CD1c-positive myeloid dendritic cell (primary cell): ENCODE results near the gene EPHB2.
"Not testable (repeated sequence)": the region's sequence is repeated elsewhere in the genome, so short reads cannot be mapped to it uniquely, and the experiment has no call there.

ENCODE experiments used
- DNase-seq: peaks from one replicate; pipeline ENCODE4 v3.0.0-alpha.2; 2016; ENCODE audit errors: extremely low spot score

The EPHB2 gene

DNA sequence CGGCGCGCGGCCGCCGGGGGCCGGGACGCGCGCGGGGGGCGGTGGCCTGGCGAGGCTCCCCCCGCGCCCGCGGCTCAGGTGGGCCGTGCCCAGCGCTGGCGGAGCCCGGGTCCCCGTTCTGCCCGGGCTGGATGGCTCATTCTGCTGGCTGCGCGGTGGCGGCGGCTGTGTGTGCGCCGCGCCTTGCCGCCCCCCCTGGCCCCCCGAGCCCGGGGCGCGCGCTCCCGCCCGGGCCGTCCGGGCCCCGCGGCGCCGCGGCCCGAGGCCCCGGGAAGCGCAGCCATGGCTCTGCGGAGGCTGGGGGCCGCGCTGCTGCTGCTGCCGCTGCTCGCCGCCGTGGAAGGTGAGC lies at the start of gene EPHB2:
Gene EPHB2 (plus strand): TSS at position 139 of the 349 bp plus-strand sequence. CDS start 144 bp downstream, at position 283.
- peak; percentile 55 for DNase-seq

DNA sequence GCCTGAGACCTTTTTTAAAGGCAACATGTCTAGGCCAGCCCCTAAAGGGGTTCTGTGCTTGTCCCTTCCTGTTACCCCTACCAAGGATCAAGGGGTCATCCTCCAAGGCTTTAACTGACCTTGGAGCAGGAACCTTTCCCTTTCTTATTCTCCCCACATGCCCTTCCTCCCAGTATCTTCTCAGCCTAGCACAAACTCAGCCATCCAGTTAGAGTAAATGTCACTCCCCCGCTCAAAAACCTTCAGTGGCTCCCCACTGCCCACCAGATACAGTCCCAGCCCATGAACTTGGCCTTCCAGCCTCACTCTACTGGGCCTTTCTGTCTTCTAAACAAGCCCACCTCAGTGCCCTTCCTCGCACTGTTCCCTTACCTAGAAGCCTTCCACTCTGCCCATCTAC lies 48.8 kb upstream of the EPHB2 start:
- DNase-seq: no peak

- DNase-seq: peak; percentile 26
Measured at GRCh38 chr1:22662318-22662717, 48.3 kb upstream of the EPHB2 start.

DNA sequence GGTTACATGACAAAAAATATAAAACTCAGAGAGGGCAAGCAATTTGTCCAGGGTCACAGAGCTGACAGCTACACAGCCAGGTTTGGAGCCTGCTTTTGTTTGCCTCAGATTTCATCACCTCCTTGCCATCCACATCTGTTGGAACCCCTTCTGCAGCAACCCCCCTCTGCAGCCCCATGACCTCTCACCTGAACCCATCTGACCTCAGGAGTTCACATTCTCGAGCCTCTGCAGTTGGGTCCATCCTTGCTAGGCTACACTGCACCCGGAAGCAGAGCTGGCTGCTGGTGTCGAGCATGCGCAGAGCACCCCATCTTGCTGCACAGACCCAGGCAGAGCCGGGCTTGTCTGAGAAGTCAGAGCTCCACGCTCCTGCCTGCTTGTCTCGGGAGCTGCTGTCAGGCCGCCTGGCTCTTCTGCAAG lies 47.6 kb upstream of the EPHB2 start:
- no peak for DNase-seq

GRCh38 chr1:22665752-22666151 lies 44.9 kb upstream of the EPHB2 start:
- DNase-seq: no peak

- no peak for DNase-seq
Measured at GRCh38 chr1:22666412-22666811, 44.2 kb upstream of the EPHB2 start.

GRCh38 chr1:22668840-22669239 lies 41.8 kb upstream of the EPHB2 start:
- DNase-seq: not testable (repeated sequence)

DNA sequence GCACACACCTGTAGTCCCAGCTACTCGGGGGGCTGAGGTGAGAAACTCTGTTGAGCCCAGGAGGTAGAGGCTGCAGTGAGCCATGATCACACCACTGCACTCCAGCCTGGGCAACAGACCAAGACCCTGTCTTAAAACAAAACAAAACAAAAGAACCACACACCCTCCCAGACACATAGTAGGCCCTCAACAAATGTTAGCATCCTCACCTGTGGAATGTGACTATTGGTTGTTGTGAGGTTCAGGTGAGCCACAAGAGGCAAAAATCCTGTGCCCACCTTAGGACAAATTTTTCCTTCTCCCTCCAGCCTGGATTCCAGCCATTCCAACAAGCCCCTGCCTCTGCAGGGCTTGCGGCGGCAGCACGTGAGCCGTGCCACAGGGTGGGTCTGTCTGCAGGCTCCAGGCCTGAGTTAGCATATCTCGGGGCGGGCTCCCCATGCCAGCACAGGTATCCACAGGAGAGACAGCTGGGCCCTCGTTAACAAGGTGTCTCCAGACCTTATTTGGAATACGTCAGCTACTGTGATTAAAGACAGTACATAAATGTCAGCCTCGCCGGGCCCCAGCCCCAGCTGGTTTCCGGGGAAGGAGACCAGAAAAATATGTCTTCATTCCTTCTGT lies 40.2 kb upstream of the EPHB2 start:
- DNase-seq: no peak

GRCh38 chr1:22671999-22672398 lies 38.6 kb upstream of the EPHB2 start:
- no peak for DNase-seq

GRCh38 chr1:22673486-22674409 lies 36.9 kb upstream of the EPHB2 start:
- peak; percentile 59 for DNase-seq

DNA sequence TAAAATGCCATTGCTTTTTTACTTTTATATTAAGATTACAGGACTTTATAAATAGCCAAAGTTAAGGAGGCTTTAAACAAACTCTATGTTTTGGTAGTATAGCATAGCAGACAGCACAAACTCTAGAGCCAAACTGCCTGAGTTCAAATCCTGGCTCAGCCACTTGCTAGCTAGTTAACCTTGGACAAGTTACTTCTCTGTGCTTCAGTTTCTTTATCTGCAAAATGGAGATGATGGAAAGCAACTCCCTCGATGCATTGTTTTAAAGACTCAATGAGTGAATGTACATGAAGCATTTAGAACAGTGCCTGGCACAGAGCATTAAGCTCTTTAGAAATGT lies 36.3 kb upstream of the EPHB2 start:
- no peak for DNase-seq

- not testable (repeated sequence) for DNase-seq
Measured at GRCh38 chr1:22676151-22676550, 34.5 kb upstream of the EPHB2 start.

DNA sequence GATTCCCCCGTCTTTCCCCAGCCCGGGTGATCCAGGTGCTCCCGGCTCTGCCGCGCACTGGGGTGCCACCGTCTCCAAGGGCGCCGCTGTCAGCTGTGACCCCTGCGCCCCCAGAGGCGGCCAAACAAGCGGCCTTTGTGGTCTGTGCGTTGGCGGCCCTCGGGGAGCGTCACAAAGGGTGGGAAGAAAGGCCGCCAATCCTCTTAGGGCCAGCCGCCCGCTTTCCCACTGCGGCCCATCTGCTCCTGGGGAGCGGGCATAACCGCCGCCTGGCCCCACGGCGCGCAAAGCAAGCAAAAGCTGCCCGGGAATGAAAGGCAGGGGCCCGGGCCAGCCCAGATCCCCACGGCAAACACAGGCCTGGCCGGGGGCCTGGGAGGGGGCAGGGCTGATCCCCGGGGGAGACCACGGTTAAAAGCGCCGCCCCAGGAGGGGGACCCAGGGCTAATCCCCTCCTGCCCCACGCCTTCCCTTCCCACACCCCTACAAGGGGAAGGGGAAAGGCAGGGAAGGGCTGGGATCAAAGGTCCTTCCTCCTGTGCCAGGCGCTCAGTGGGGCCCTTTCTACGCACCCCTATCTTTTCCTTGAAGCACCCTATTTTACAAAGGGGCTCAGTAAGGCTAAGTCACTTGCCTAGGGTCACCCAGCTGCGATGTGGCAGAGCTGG lies 33.6 kb upstream of the EPHB2 start:
- DNase-seq: no peak

- DNase-seq: no peak
Measured at GRCh38 chr1:22677931-22678896, 32.4 kb upstream of the EPHB2 start.

GRCh38 chr1:22680726-22681125 lies 29.9 kb upstream of the EPHB2 start:
- no peak for DNase-seq

DNA sequence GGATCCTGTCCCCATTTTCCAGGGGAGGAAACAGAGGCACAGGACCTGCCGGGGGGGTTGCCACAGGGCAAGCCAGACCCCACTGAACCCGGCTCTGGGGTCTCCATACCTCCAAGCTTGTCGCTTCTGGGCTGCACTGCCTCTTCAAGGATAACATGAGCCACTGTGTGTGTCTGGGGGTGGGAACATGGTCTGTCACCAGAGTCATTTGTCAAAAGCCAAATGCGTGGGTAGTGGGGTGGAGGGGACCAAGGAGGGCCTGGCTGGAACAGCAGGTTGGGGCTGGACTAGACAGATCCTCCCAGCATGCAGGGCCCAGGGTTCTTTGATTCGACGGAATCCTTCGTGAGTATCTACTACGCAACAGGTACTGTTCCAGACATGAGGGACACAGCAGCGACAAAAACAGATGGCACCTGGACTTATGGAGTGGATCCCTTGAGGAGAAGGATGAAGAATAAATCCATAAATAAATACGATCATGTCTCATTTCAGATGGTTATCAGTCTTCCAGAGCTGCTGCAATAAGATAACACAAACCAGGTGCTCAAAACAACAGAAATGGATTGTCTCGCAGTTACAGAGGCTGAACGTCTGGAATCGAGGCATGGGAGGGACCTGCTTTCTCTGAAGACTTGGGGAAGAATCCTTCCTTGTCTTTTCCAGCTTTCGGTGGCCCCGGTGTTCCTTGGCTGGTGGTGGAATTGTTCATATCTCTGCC lies 28.9 kb upstream of the EPHB2 start:
- no peak for DNase-seq

DNA sequence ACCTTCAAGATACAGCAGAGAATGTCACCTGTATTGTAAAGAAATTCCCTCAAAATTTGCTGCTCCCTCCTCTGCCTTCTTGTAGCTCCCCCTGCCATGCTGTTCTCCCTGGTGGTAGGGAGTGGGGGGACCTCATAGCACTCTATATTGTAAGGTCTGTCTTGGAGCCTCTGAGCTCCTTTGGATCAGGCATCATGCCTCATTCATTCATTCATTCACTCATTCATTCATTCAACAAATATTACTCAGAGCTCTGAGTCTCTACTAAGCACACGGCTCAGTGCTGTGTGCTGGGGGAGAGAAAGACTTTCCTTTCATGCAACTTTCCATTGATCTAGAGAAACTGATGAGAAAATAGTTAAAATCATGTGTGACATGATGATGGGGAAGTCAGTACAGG lies 27.1 kb upstream of the EPHB2 start:
- no peak for DNase-seq

GRCh38 chr1:22685591-22686059 lies 25.0 kb upstream of the EPHB2 start:
- DNase-seq: no peak

DNA sequence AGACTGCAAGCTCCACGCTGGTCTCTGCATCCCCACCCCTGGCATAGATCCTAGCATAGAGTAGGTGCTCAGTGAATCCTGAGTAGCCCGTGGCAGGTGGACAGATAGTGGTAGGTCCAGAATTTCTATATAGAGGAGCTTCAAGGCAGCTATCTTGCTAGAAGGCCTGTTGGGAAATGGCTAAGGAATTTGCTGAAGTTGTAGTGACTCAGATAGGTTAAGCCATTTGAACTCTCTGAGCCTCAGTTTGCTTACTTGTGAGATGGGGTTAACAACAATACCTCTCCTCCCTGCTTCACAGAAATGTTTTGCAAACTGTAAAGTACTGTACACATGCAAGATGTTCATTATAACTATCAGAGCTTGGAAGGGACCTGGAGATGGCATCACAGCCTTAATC lies 23.4 kb upstream of the EPHB2 start:
- DNase-seq: no peak

GRCh38 chr1:22688466-22688865 lies 22.2 kb upstream of the EPHB2 start:
- DNase-seq: no peak

DNA sequence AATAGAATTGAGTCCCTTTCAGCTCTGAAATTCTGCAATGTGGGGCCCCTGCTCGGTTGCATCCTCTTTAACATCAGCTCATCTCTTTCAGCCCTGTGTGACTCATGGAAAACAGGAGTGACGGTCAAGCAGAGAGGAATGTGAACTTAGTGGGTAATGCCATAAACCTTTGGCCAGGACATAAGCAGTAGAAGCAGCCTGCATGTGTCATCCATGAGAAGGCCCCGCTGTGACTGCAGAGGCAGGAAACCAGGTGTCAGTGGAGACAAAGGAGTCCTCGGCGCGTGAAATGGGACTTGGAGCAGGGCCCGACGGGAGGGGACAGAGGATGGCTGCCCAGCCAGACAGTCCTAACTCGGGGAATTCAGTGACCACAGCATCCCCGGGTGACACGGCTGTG lies 21.1 kb upstream of the EPHB2 start:
- DNase-seq: no peak
